Testis (tissue), 3 donors: ENCODE results near the gene LRP1. TPM values are rescaled to one million over a fixed set of nuclear protein-coding genes. Genes with fewer than 3 reads are reported as not detected.

Source experiments
- DNase-seq: peaks from one replicate; pipeline ENCODE4 v3.0.0-alpha.2; 2019
- H3K27ac ChIP-seq, 2 donors: fragments of 200-600 bp; sonication (generic); one replicate each; pipeline ENCODE4 v1.5.1; 2019
- H3K27me3 ChIP-seq: fragments of 200-600 bp; sonication (generic); one replicate; pipeline ENCODE4 v1.5.1; 2019
- H3K36me3 ChIP-seq: fragments of 200-600 bp; sonication (generic); one replicate; pipeline ENCODE4 v1.5.1; 2017; ENCODE audit warnings: low read depth; ENCODE audit errors: missing control alignments
- H3K4me1 ChIP-seq: fragments of 200-600 bp; sonication (generic); one replicate; pipeline ENCODE4 v1.5.1; 2019
- H3K4me3 ChIP-seq, 2 donors: fragments of 200-600 bp; sonication (generic); one replicate each; pipeline ENCODE4 v1.5.1; 2017 to 2019
- H3K9me3 ChIP-seq: fragments of 200-600 bp; sonication (generic); one replicate; pipeline ENCODE4 v1.5.1; 2017
- CTCF ChIP-seq, 3 experiments: fragments of 450-650 bp in 2 of 3; fragments of 200-600 bp in 1 of 3; sonication (generic) in 1 of 3; IDR thresholded peaks; one replicate each; pipeline ENCODE4 v1.5.1; 2016 to 2019; ENCODE audit warnings: antibody characterized with exemption in 3 of 3, mild to moderate bottlenecking in 2 of 3, moderate library complexity in 1 of 3
- POLR2A ChIP-seq: fragments of 450-650 bp; IDR thresholded peaks from one replicate; pipeline ENCODE4 v1.6.1; 2017; ENCODE audit warnings: antibody characterized with exemption, mild to moderate bottlenecking, moderate library complexity
- WGBS, 2 donors: methylation state at CpG; one replicate each; pipeline ENCODE4 v1.1.5; 2018; 5-methylcytosine and 5-hydroxymethylcytosine counted together
- intact Hi-C: fragments of 100-400 bp; cut with DNase I; formaldehyde crosslinking; loops from one replicate; pipeline ENCODE4 v1.15.1; 2023; ENCODE audit warnings: low total_unique reads
- polyA plus RNA-seq: library from polyadenylated mRNA; stranded (reverse); fragments of 350-450 nt; fragmentation: Illumina TruSeq; extraction: RNeasy Lipid Tissue Mini Kit (QIAGEN cat#74804); gene quantifications from one replicate; pipeline ENCODE4 v1.2.3, GENCODE V29; 2014; ENCODE audit warnings: low read depth, low replicate concordance; ENCODE audit not compliant: insufficient read depth
- total RNA-seq, 2 donors: library from RNA; depleted of rRNA; stranded (reverse); fragments of >200 nt; gene quantifications; one replicate each; pipeline ENCODE4 v1.2.3, GENCODE V29; 2016

The LRP1 gene
- total and polyA plus RNA-seq, 3 donors from 2014 or later = 82.4 to 200 (median 135) TPM

DNA sequence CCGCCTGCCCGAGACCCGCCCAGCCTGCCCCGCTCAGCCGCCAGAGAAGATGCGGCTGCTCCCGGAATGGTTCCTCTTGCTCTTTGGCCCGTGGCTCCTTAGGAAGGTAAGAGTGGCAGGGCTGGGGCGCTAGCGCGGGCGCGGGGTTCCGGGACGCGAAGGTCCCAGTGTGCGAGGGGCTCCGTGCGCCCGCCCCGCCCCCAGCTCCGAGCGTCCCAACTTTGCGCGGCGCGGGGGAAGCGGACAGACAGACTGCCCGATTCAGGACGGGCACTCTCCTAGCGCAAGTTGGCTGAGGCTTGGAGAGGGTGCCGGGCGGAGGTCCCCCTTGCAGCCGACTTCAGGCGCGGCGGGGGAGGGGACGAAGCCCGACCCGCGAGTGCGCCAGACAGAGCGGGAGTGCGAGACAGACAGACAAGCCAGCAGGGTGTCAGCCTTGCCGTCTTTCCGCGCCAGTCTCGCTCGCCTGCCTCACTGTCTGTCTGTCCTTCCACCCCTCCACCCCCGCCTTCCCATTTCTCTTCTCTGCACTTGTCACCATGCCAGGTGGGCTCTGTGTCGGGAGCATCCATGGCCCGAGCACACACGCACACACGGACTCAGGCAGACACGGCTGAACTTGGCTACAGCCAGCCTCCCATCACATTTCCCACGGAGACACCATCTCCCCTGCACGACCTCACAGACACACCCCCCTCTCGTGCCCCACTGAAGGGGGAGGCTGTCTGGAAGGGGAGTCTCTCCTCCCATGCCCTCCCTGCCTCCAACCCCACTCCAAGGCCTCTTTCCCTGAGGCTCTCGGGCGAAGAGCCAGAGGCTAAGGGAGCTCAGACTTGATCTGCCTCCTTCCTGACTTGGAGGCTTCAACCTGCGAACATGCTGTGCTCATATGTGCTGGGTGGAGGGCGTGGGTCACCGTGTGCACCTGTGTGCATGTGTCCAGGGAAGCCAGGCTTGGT, 88.9 kb downstream of the LRP1 start:
- peaks cover 27% of the 10 kb centered on the region for H3K4me1 ChIP-seq
- no peaks in the 10 kb centered on the region for H3K36me3 ChIP-seq
- WGBS, 2 donors = 2 to 7% methylated on average over 22 to 43 of the region's 63 CpGs
- TF ChIP-seq CTCF (IDR thresholded peaks at IDR 0.05) = no peak
- no peak for TF ChIP-seq POLR2A
- intact Hi-C loops = no loop called here
- peak; percentile 42 for DNase-seq
- H3K4me3 ChIP-seq = peak overlapping the region; percentile 32 to 61
- no peaks in the 10 kb centered on the region for H3K27me3 ChIP-seq
- no peaks in the 10 kb centered on the region for H3K9me3 ChIP-seq
- no peak overlapping the region for H3K27ac ChIP-seq

DNA sequence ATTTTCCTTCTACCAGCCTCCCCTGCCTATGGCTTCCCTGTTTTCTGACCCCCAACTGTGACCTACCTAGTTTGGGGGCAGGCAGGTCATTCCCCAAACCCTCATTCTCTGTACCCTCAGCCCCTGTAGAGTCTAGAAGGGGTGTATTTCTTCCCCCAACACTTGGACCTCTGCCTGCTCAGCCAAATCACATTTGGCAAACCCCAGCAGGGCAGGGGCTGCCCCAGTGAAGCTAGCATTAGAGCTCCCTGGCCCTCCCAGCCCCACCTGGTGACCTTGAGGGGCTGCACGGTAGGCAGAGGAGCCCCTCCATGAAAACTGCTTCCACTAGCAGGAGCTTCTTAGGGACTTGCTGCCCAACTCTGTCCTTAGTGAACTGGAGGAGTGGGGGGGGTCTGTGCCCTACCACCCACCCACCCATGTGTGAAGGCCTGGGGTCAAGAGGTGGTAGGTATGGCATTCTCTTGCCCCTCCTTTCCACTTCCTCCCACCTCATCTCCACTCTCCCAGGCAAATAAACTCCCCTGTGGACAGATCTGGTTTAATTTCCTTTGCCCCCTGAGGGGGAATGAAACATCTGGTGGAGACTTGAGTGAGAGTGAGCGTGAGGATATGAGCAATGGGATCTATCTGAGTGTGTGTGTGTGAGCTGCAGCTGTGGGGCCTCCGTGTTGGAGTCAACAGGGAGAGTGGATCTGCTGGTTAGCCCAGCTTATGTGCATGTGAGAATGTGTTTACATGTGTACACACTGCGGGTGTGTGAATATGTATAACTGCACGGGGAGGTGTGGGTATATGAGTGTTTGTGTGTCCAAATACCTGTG, 90.0 kb downstream of the LRP1 start:
- intact Hi-C loops = no loop called here
- peaks cover 20% of the 10 kb centered on the region for H3K4me1 ChIP-seq
- H3K27me3 ChIP-seq = no peaks in the 10 kb centered on the region
- 77 to 80% methylated on average over 5 of the region's 5 CpGs for WGBS, 2 donors
- DNase-seq = no peak
- no peak overlapping the region for H3K27ac ChIP-seq
- H3K4me3 ChIP-seq = no peak overlapping the region
- H3K36me3 ChIP-seq = no peaks in the 10 kb centered on the region
- H3K9me3 ChIP-seq = no peaks in the 10 kb centered on the region
- TF ChIP-seq CTCF (IDR thresholded peaks at IDR 0.05) = no peak
- no peak for TF ChIP-seq POLR2A

DNA sequence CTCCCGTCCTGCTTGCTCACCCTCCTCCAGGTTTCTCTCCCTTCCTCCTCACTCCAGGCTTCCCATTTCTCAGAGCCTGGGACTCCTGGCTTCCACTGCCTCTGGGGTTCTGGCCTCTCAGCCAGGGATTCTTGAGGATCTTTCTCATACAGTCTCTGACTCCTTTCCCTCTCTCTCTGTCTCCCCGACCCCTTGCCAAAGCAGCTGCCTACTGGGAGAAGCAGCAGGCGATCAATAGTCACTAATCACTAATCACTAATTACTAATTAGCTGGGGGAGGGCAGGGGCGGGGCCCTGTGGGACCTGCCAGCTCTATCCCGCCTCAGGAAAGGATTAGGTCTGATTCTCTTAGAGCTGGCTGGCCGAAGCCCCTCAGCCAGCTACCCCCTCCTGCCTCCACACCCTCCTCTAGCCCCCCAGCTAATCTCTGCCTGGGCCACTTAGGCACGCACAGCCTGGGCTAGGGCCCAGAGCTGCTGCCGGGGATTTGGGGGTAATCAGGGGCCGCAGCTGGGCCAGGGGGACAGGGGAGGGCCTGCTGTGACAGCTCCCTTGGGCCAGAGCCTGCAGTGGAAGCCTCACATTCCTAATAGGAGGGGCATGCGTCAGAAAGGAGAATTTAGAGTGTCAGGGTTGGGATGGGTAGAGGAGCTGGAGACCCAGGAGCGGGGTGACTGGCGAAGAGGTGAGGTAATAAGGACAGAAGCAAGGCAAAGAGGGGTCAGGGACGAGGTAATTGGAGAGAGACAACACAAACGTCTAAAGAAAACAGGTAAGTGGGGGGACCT, 91.1 kb downstream of the LRP1 start:
- 70 to 72% methylated on average over 14 of the region's 14 CpGs for WGBS, 2 donors
- Histone ChIP-seq H3K36me3 (no peaks in the 10 kb centered on the region), H3K27me3 (no peaks in the 10 kb centered on the region), H3K4me1 (peaks cover 15% of the 10 kb centered on the region), H3K9me3 (no peaks in the 10 kb centered on the region), H3K27ac (no peak overlapping the region), H3K4me3 (no peak overlapping the region)
- intact Hi-C loops = no loop called here
- no peak for DNase-seq
- no peak for TF ChIP-seq POLR2A
- no peak for TF ChIP-seq CTCF (IDR thresholded peaks at IDR 0.05)

DNA sequence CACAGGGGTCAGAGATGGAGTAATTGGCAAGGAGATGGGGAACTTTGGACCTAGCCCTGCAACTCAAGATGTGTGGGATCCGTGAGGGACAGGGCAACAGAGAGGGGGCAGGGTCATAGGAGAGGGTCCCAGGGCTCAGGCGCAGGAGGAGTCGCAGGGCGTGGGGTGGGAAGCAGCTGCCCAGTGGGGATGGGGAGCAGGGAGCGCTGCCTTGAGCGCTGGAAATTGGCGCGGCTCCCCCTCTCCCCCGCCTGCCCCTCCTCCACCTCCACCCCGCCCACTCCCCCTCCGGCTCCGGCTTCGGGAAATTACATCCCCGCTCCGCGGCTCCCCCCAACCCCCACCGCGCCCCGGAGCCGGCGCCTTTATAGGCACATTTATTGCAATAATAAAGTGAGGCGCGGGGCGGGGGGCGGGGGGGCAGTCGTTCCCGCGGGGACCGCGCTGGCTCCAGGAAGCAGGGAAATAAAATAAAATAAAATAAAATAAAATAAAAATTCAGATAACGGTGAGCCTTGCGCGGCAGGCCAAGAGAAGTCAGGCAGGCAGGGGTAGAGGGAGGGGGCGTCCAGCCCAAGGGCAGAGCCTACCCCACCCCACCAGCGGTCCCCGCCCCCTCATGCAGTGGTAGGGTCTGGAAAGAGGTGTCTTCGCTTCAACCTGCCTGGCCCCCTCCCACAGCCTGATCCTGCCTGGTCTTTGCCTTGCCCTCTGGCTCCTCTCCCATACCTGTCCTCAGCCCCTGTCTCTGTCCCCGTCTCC, 91.9 kb downstream of the LRP1 start:
- no peak for DNase-seq
- Histone ChIP-seq H3K4me1 (peaks cover 15% of the 10 kb centered on the region), H3K36me3 (no peaks in the 10 kb centered on the region), H3K27me3 (no peaks in the 10 kb centered on the region), H3K27ac (no peak overlapping the region), H3K9me3 (no peaks in the 10 kb centered on the region), H3K4me3 (no peak overlapping the region)
- intact Hi-C loops = no loop called here
- TF ChIP-seq POLR2A (no peak), CTCF (IDR thresholded peaks at IDR 0.05) (no peak)
- WGBS, 2 donors = 8 to 16% methylated on average over 36 to 38 of the region's 38 CpGs
